H1 (cell line): ENCODE results near the gene PRR30. TPM values are rescaled to one million over a fixed set of nuclear protein-coding genes. Genes with fewer than 3 reads are reported as not detected.
A peak's percentile ranks its signal among the peaks of the same experiment; 100 is the strongest.

Experiments
- CTCF ChIA-PET: fragments of 300-600 bp; sonication (Branson Sonifier 250); formaldehyde crosslinking; loops from one replicate; lab custom pipeline; 2021; ENCODE audit not compliant: partially characterized antibody; lab: Charles Lee
- POLR2A ChIA-PET: fragments of 300-600 bp; sonication (Branson Sonifier 250); formaldehyde crosslinking; loops from one replicate; lab custom pipeline; 2021; ENCODE audit warnings: inconsistent platforms; ENCODE audit not compliant: partially characterized antibody; lab: Charles Lee
- DNase-seq, 2 experiments: peaks; one replicate each; pipeline versions ENCODE4 v3.0.0 to v3.0.0-alpha.2; 2010 to 2022; ENCODE audit warnings: low spot score in 2 of 2, low read depth in 1 of 2, mixed read lengths in 1 of 2
- FAIRE-seq: peaks from 2 replicates; lab custom pipeline; 2011; peaks lifted over from hg19 to GRCh38; lab: Jason Lieb, UNC
- H2AFZ ChIP-seq: 2 replicates; pipeline ENCODE4 v1.8.1; 2012; ENCODE audit warnings: low read length, inconsistent platforms
- H2AK5ac ChIP-seq: 2 replicates; pipeline ENCODE4 v1.6.1; 2013; ENCODE audit warnings: low read depth, low read length
- H2BK120ac ChIP-seq: replicated peaks from 2 replicates; pipeline ENCODE3; 2013; ENCODE audit warnings: low read depth, low read length, inconsistent platforms
- H2BK12ac ChIP-seq: 2 replicates; pipeline ENCODE4 v1.6.1; 2013; ENCODE audit warnings: low read depth, low read length
- H2BK15ac ChIP-seq: 2 replicates; pipeline ENCODE4 v1.6.1; 2013; ENCODE audit warnings: low read length
- H2BK20ac ChIP-seq: 2 replicates; pipeline ENCODE4 v1.6.1; 2013; ENCODE audit warnings: low read length
- H2BK5ac ChIP-seq: 2 replicates; pipeline ENCODE4 v1.6.1; 2013; ENCODE audit warnings: low read depth, low read length
- H3K14ac ChIP-seq: 2 replicates; pipeline ENCODE4 v1.6.1; 2013; ENCODE audit warnings: inconsistent platforms; ENCODE audit not compliant: insufficient read length
- H3K18ac ChIP-seq: 2 replicates; pipeline ENCODE4 v1.6.1; 2013; ENCODE audit warnings: low read length; ENCODE audit errors: extremely low read depth
- H3K23ac ChIP-seq: 2 replicates; pipeline ENCODE4 v1.6.1; 2013; ENCODE audit warnings: inconsistent platforms; ENCODE audit not compliant: insufficient read length
- H3K23me2 ChIP-seq: 2 replicates; pipeline ENCODE4 v1.6.1; 2013; ENCODE audit warnings: low read depth, low read length
- H3K27ac ChIP-seq: 2 replicates; pipeline ENCODE4 v1.6.1; 2011; ENCODE audit warnings: low read depth, low read length, inconsistent platforms
- H3K27me3 ChIP-seq, 4 experiments: replicated peaks in 1 of 4; 1 replicate in 1 of 4; 2 replicates in 3 of 4; pipeline versions ENCODE4 v1.6.1 to v1.8.1; 2011 to 2013; ENCODE audit warnings: low read length in 3 of 4, mild to moderate bottlenecking in 3 of 4, inconsistent platforms in 2 of 4, mixed read lengths in 2 of 4, moderate library complexity in 1 of 4; ENCODE audit not compliant: control insufficient read depth in 3 of 4, insufficient read depth in 3 of 4; ENCODE audit errors: extremely low read depth in 1 of 4
- H3K36me3 ChIP-seq, 4 experiments: 2 replicates each; pipeline versions ENCODE4 v1.6.1 to v1.8.1; 2011 to 2013; ENCODE audit warnings: mild to moderate bottlenecking in 4 of 4, low read length in 3 of 4, moderate library complexity in 2 of 4, control low read depth in 1 of 4, inconsistent platforms in 1 of 4; ENCODE audit not compliant: insufficient read depth in 4 of 4, control insufficient read depth in 2 of 4
- H3K4ac ChIP-seq: replicated peaks from 2 replicates; pipeline ENCODE3; 2013; ENCODE audit warnings: low read length, low read depth, mixed read lengths, inconsistent platforms; ENCODE audit not compliant: insufficient read length
- H3K4me1 ChIP-seq, 4 experiments: replicated peaks in 1 of 4; 1 replicate in 1 of 4; 2 replicates in 3 of 4; pipeline versions ENCODE4 v1.6.1 to v1.8.1; 2011 to 2013; ENCODE audit warnings: low read length in 3 of 4, inconsistent platforms in 2 of 4, mixed read lengths in 1 of 4; ENCODE audit not compliant: insufficient read depth in 4 of 4, control insufficient read depth in 3 of 4
- H3K4me2 ChIP-seq, 2 experiments: 2 replicates each; pipeline versions ENCODE4 v1.6.1 to v1.8.1; 2011 to 2013; ENCODE audit warnings: low read depth in 2 of 2, low read length in 2 of 2, control low read depth in 1 of 2, inconsistent platforms in 1 of 2, mild to moderate bottlenecking in 1 of 2; ENCODE audit not compliant: insufficient read depth in 1 of 2
- H3K4me3 ChIP-seq, 4 experiments: fragments of 200-600, 300-600 bp in 1 of 4; sonication (generic), shearing (Covaris generic), sonication (Bioruptor Twin) in 1 of 4; 2 replicates each; pipeline versions ENCODE4 v1.5.1 to v1.8.1; 2011 to 2016; ENCODE audit warnings: low read length in 4 of 4, low read depth in 3 of 4, control low read depth in 2 of 4, inconsistent platforms in 2 of 4, mild to moderate bottlenecking in 2 of 4, mixed read lengths in 1 of 4, moderate library complexity in 1 of 4; ENCODE audit not compliant: insufficient read depth in 2 of 4; ENCODE audit errors: extremely low read depth in 1 of 4
- H3K56ac ChIP-seq: replicated peaks from 2 replicates; pipeline ENCODE3; 2013; ENCODE audit warnings: low read depth, mild to moderate bottlenecking, mixed read lengths, low read length, inconsistent platforms; ENCODE audit not compliant: insufficient read length
- H3K79me1 ChIP-seq: 2 replicates; pipeline ENCODE4 v1.6.1; 2013; ENCODE audit warnings: low read depth, low read length, control low read depth
- H3K79me2 ChIP-seq, 2 experiments: 2 replicates each; pipeline versions ENCODE4 v1.6.1 to v1.8.1; 2012 to 2013; ENCODE audit warnings: low read length in 2 of 2, mild to moderate bottlenecking in 2 of 2, inconsistent platforms in 1 of 2; ENCODE audit not compliant: insufficient read depth in 2 of 2, control insufficient read depth in 1 of 2
- H3K9ac ChIP-seq, 4 experiments: replicated peaks in 1 of 4; 1 replicate in 1 of 4; 2 replicates in 3 of 4; pipeline versions ENCODE4 v1.6.1 to v1.8.1; 2011 to 2013; ENCODE audit warnings: low read depth in 3 of 4, low read length in 3 of 4, control low read depth in 2 of 4, mild to moderate bottlenecking in 2 of 4, moderate library complexity in 2 of 4, inconsistent platforms in 1 of 4; ENCODE audit errors: extremely low read depth in 1 of 4
- H3K9me3 ChIP-seq, 2 experiments: 2 replicates each; pipeline versions ENCODE4 v1.6.1 to v1.8.1; 2012 to 2013; ENCODE audit warnings: mild to moderate bottlenecking in 2 of 2, moderate library complexity in 2 of 2, control low read depth in 1 of 2, inconsistent platforms in 1 of 2, low read depth in 1 of 2, low read length in 1 of 2, mixed read lengths in 1 of 2; ENCODE audit not compliant: insufficient read depth in 2 of 2
- H4K20me1 ChIP-seq, 2 experiments: replicated peaks in 1 of 2; 2 replicates each; pipeline versions ENCODE3 to v1.8.1; 2011 to 2013; ENCODE audit warnings: inconsistent platforms in 2 of 2, low read length in 2 of 2, mild to moderate bottlenecking in 1 of 2; ENCODE audit not compliant: insufficient read depth in 2 of 2, control insufficient read depth in 1 of 2
- H4K5ac ChIP-seq: 2 replicates; pipeline ENCODE4 v1.6.1; 2013; ENCODE audit warnings: low read length, low read depth, mixed read lengths, inconsistent platforms; ENCODE audit not compliant: insufficient read length
- H4K8ac ChIP-seq: 2 replicates; pipeline ENCODE4 v1.8.0; 2013; ENCODE audit warnings: mild to moderate bottlenecking, moderate library complexity, low read length, inconsistent platforms; ENCODE audit not compliant: insufficient read depth; ENCODE audit errors: extremely low read depth
- H4K91ac ChIP-seq: replicated peaks from 2 replicates; pipeline ENCODE3; 2013; ENCODE audit warnings: low read length, mixed read lengths, inconsistent platforms; ENCODE audit not compliant: insufficient read length
- BRCA1 ChIP-seq: IDR thresholded peaks from 2 replicates; pipeline ENCODE4 v1.6.1; 2012; ENCODE audit warnings: low read depth, low read length, improper control_type of control experiment
- EZH2 ChIP-seq: fragments of 200-600 bp; sonication (generic); IDR thresholded peaks from 2 replicates; pipeline ENCODE4 v1.7.1; 2012; ENCODE audit warnings: low read depth, mild to moderate bottlenecking, moderate library complexity, low read length, inconsistent platforms; ENCODE audit not compliant: severe bottlenecking
- JUN ChIP-seq: IDR thresholded peaks from 2 replicates; pipeline ENCODE4 v1.6.1; 2011; ENCODE audit warnings: low read depth, mild to moderate bottlenecking, improper control_type of control experiment, low read length
- JUND ChIP-seq: IDR thresholded peaks from 2 replicates; pipeline ENCODE4 v1.6.1; 2011; ENCODE audit warnings: mild to moderate bottlenecking, improper control_type of control experiment, low read length
- KDM4A ChIP-seq: IDR thresholded peaks from one replicate; pipeline ENCODE4 v1.7.1; 2012; ENCODE audit warnings: low read depth, mild to moderate bottlenecking, moderate library complexity, low read length, inconsistent platforms; ENCODE audit not compliant: severe bottlenecking
- SAP30 ChIP-seq: fragments of 300-600 bp; sonication (generic); IDR thresholded peaks from 2 replicates; pipeline ENCODE4 v1.7.1; 2012; ENCODE audit warnings: low read length, moderate library complexity, mild to moderate bottlenecking, inconsistent platforms; ENCODE audit not compliant: insufficient read depth, insufficient replicate concordance
- SP4 ChIP-seq: IDR thresholded peaks from 2 replicates; pipeline ENCODE4 v1.6.1; 2012; ENCODE audit warnings: low read length, inconsistent platforms
- TBP ChIP-seq: IDR thresholded peaks from 2 replicates; pipeline ENCODE4 v1.6.1; 2011; ENCODE audit warnings: low read depth, low read length, improper control_type of control experiment
- WGBS, 2 experiments: shearing (Covaris generic) in 1 of 2; methylation state at CpG; one replicate each; pipeline versions ENCODE4 v1.1.6 to v1.1.7; 2013 to 2015; ENCODE audit warnings: low lambda C conversion rate in 2 of 2, mixed read lengths in 2 of 2, inconsistent platforms in 1 of 2, low coverage in 1 of 2, missing lambda C conversion rate in 1 of 2; ENCODE audit not compliant: insufficient replicate concordance in 2 of 2, insufficient coverage in 1 of 2, insufficient read length in 1 of 2; ENCODE audit errors: extremely low coverage in 1 of 2, missing lambda C conversion rate in 1 of 2; 5-methylcytosine and 5-hydroxymethylcytosine counted together
- long read RNA-seq, 2 experiments: library from RNA in 1 of 2; library from capped mRNA in 1 of 2; stranded (forward); transcript quantifications; one replicate each; pipeline ENCODE4 v2.0.0, GENCODE V29; 2021; ENCODE audit warnings: inconsistent platforms in 1 of 2
- polyA minus RNA-seq, 3 experiments: library from RNA; depleted of rRNA, polyadenylated mRNA; stranded (reverse); fragments of >200 nt; gene quantifications; 1 replicate in 2 of 3; 2 replicates in 1 of 3; pipeline ENCODE4 v1.2.3, GENCODE V29; 2011
- polyA plus RNA-seq, 7 experiments: library from polyadenylated mRNA; depleted of rRNA in 3 of 7; stranded (reverse) in 5 of 7; unstranded in 2 of 7; fragments of >200 nt in 5 of 7; fragments of 200-250 nt in 2 of 7; gene quantifications; 1 replicate in 5 of 7; 2 replicates in 1 of 7; 4 replicates in 1 of 7; pipeline versions ENCODE4 v1.2.1 to v1.2.3, GENCODE V29; 2011 to 2013; ENCODE audit warnings: missing spikeins in 2 of 7, mixed read lengths in 2 of 7
- total RNA-seq: library from RNA; stranded (reverse); fragmentation: NEBNext Ultra II Directional; extraction: Animal tissue kit (Norgen Biotek cat#: 25700); gene quantifications from 2 replicates; pipeline ENCODE4 v1.2.1, GENCODE V29; 2021

The PRR30 gene
- total RNA-seq (not detected in 2 replicates), polyA plus RNA-seq (2011; rRNA removed) (not detected in 2 replicates), polyA minus RNA-seq (2011; rRNA and poly(A)+ RNA removed) (not detected in 2 replicates)
- polyA plus RNA-seq (2011; cell fraction: cytosol; rRNA removed): not detected
- not detected for polyA plus RNA-seq (2011; cell fraction: nucleus; rRNA removed)
- not detected in 4 replicates for polyA plus RNA-seq (2012, experiment 1 of 2)
- not detected for polyA plus RNA-seq (2012, experiment 2 of 2)
- not detected for polyA plus RNA-seq (2013, experiment 1 of 2)
- not detected for polyA plus RNA-seq (2013, experiment 2 of 2)
- polyA minus RNA-seq (2011; cell fraction: cytosol; rRNA and poly(A)+ RNA removed): not detected
- polyA minus RNA-seq (2011; cell fraction: nucleus; rRNA and poly(A)+ RNA removed): not detected
- long read RNA-seq, experiment 1: 0 reads
- long read RNA-seq, experiment 2: 0 reads

DNA sequence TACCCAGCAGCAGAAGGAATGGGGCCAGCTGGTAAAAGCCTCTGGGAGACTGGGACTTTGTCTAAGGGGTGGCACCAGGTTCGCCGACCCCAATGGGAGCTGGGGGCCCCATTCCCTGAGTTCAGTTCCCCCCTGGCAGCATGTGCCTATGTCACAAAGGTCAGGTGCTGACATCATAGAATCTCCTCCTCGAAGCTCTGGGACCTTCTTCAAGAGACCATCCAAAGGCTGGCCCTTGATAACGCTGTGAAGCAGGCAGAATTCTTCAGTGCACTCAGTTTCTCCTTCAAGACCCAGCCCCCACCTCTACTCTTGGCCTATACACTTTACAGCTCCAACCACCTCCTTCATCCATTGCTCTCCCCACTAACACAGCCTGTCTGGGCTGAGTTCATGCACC is at the start of gene PRR30:
Gene PRR30 (minus strand): TSS at position 101 of the 400 bp plus-strand sequence. CDS start 1,081 bp downstream, outside the sequence.
- no peaks in the 10 kb centered on the region for H3K9me3 ChIP-seq
- no peak within 1 kb of the TSS for H2BK20ac ChIP-seq
- no peak within 1 kb of the TSS for H2AFZ ChIP-seq
- peak within 1 kb of the TSS; percentile 63; the same call in 1 of the 2 replicates for H2BK15ac ChIP-seq
- H3K27ac ChIP-seq: no peak within 1 kb of the TSS
- no peaks in the 10 kb centered on the region for H3K27me3 ChIP-seq
- H3K14ac ChIP-seq: no peak within 1 kb of the TSS
- no peak within 1 kb of the TSS for H3K4ac ChIP-seq
- H4K20me1 ChIP-seq: no peaks in the 10 kb centered on the region
- no peak within 1 kb of the TSS for H3K9ac ChIP-seq
- ChIA-PET POLR2A (interaction anchor here (1.0 to 1.5 kb wide), 2 partner anchors 11 to 14 kb away, joined by 4 read pairs; no protein-coding TSS in a partner anchor), CTCF (interaction anchor here (0.5 to 3.7 kb wide), 5 partner anchors 26 to 285 kb away, joined by 3 to 11 read pairs (median 3); no protein-coding TSS in a partner anchor)
- no peak within 1 kb of the TSS for H2BK120ac ChIP-seq
- TF ChIP-seq EZH2: no peak
- no peak for TF ChIP-seq SP4
- TF ChIP-seq BRCA1: no peak
- TF ChIP-seq SAP30: no peak
- no peak for TF ChIP-seq JUN
- no peak for TF ChIP-seq JUND
- no peak for TF ChIP-seq TBP
- no peak for TF ChIP-seq KDM4A
- H3K4me1 ChIP-seq: no peaks in the 10 kb centered on the region; a peak in 1 of 7 replicates
- H3K36me3 ChIP-seq: no peaks in the 10 kb centered on the region
- no peak within 1 kb of the TSS for H3K4me2 ChIP-seq
- no peak within 1 kb of the TSS for H3K4me3 ChIP-seq
- H2BK12ac ChIP-seq: no peak within 1 kb of the TSS
- FAIRE-seq (no peak), DNase-seq (no peak)
- H3K79me2 ChIP-seq: no peaks in the 10 kb centered on the region
- no peak within 1 kb of the TSS for H2AK5ac ChIP-seq
- no peak within 1 kb of the TSS for H4K91ac ChIP-seq
- WGBS, 2 experiments: 83% methylated on average over 4 of the region's 4 CpGs; no CpG with 5 or more reads in 1 of the 2 experiments
- H3K79me1 ChIP-seq: no peaks in the 10 kb centered on the region
- no peak within 1 kb of the TSS for H4K8ac ChIP-seq
- H3K56ac ChIP-seq: no peak within 1 kb of the TSS
- H3K23me2 ChIP-seq: no peaks in the 10 kb centered on the region
- H3K18ac ChIP-seq: no peak within 1 kb of the TSS; the same call in 1 of the 2 replicates
- H3K23ac ChIP-seq: no peak within 1 kb of the TSS
- no peak within 1 kb of the TSS for H2BK5ac ChIP-seq
- H4K5ac ChIP-seq: no peak within 1 kb of the TSS
